ENCODE data around the gene SLX9.
A peak's percentile ranks its signal among the peaks of the same experiment; 100 is the strongest.

GRCh38 chr21:44911384-44912157, 28.3 kb upstream of the SLX9 start:
- TF ChIP-seq CTCF (IDR thresholded peaks at IDR 0.05), result peak; percentile 63
- TF ChIP-seq EZH2 (IDR thresholded peaks at IDR 0.05; ENCODE audit: borderline replicate concordance, insufficient read depth, low read depth, low read length, poor library complexity, severe bottlenecking), result no peak
